GM13976 (cell line): ENCODE measurements around the gene TMEM45A.

Experiments
- DNase-seq: peaks from one replicate; pipeline ENCODE4 v3.0.0; 2012; ENCODE audit warnings: low spot score
- CTCF ChIP-seq: IDR thresholded peaks from 2 replicates; pipeline ENCODE4 v1.5.1; 2012; ENCODE audit warnings: borderline replicate concordance, mild to moderate bottlenecking; ENCODE audit not compliant: insufficient read depth; ENCODE audit errors: extremely low read depth, missing control alignments, control extremely low read depth
- in situ Hi-C: fragments of 300-500 bp; cut with MboI; formaldehyde crosslinking; loops from one replicate; pipeline ENCODE4 v1.12.0; 2022; ENCODE audit warnings: low sequenced_read_pairs, mixed read lengths, inconsistent platforms; ENCODE audit not compliant: unreplicated experiment

Gene TMEM45A

GRCh38 chr3:100526613-100527346 is 34.4 kb downstream of the TMEM45A start:
- in situ Hi-C loops: no loop called here
- DNase-seq: no peak
- TF ChIP-seq CTCF: no peak

- in situ Hi-C loops: no loop called here
- TF ChIP-seq CTCF: no peak
- no peak for DNase-seq
Measured at GRCh38 chr3:100527347-100527735, 34.9 kb downstream of the TMEM45A start.

GRCh38 chr3:100531093-100531492 is 38.7 kb downstream of the TMEM45A start:
- TF ChIP-seq CTCF: no peak
- DNase-seq: no peak
- in situ Hi-C loops: no loop called here

GRCh38 chr3:100532411-100532810 is 40.0 kb downstream of the TMEM45A start:
- DNase-seq: no peak
- TF ChIP-seq CTCF: no peak
- in situ Hi-C loops: no loop called here

GRCh38 chr3:100533176-100533575 is 40.8 kb downstream of the TMEM45A start:
- in situ Hi-C loops: no loop called here
- no peak for TF ChIP-seq CTCF
- DNase-seq: no peak

- TF ChIP-seq CTCF: no peak
- in situ Hi-C loops: no loop called here
- DNase-seq: no peak
Measured at GRCh38 chr3:100535610-100535943, 43.2 kb downstream of the TMEM45A start.
